ENCODE results near the gene FOXK1. TPM values are rescaled to one million over a fixed set of nuclear protein-coding genes. Genes with fewer than 3 reads are reported as not detected.
A peak's percentile ranks its signal among the peaks of the same experiment; 100 is the strongest.

Gene FOXK1
- polyA plus RNA-seq, 1 experiment: 3.3 TPM

- POLR2A ChIA-PET: interaction anchor here (0.8 to 1.5 kb wide), 4 partner anchors 31 to 113 kb away, joined by 3 to 4 read pairs (median 3); no protein-coding TSS in a partner anchor
- peak overlapping the region; percentile 1; the same call in 1 of the 2 replicates for H3K4me3 ChIP-seq (ENCODE audit: low read depth, low read length)
- no peaks in the 10 kb centered on the region for H3K27me3 ChIP-seq (ENCODE audit: control insufficient read depth, insufficient read depth, low read length)
- peak; percentile 99 for DNase-seq (ENCODE audit: low read depth)
- peaks cover 21% of the 10 kb centered on the region for H3K36me3 ChIP-seq (ENCODE audit: control insufficient read depth, insufficient read depth, low read length)
- CTCF ChIA-PET: interaction anchor here (0.7 to 1.3 kb wide), 5 partner anchors 11 to 60 kb away, joined by 3 to 4 read pairs (median 3); no protein-coding TSS in a partner anchor
- TF ChIP-seq, protein P1, sequence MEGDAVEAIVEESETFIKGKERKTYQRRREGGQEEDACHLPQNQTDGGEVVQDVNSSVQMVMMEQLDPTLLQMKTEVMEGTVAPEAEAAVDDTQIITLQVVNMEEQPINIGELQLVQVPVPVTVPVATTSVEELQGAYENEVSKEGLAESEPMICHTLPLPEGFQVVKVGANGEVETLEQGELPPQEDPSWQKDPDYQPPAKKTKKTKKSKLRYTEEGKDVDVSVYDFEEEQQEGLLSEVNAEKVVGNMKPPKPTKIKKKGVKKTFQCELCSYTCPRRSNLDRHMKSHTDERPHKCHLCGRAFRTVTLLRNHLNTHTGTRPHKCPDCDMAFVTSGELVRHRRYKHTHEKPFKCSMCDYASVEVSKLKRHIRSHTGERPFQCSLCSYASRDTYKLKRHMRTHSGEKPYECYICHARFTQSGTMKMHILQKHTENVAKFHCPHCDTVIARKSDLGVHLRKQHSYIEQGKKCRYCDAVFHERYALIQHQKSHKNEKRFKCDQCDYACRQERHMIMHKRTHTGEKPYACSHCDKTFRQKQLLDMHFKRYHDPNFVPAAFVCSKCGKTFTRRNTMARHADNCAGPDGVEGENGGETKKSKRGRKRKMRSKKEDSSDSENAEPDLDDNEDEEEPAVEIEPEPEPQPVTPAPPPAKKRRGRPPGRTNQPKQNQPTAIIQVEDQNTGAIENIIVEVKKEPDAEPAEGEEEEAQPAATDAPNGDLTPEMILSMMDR (IDR thresholded peaks at IDR 0.05; ENCODE audit: insufficient read depth, low read depth, low read length): no peak
Measured at GRCh38 chr7:4744391-4745264, 62.5 kb downstream of the FOXK1 start.

GRCh38 chr7:4745265-4745919 is 63.3 kb downstream of the FOXK1 start:
- H3K4me3 ChIP-seq (ENCODE audit: low read depth, low read length): peak overlapping the region; percentile 14
- TF ChIP-seq, protein P1 (IDR thresholded peaks at IDR 0.05; ENCODE audit: insufficient read depth, low read depth, low read length): no peak
- H3K36me3 ChIP-seq (ENCODE audit: control insufficient read depth, insufficient read depth, low read length): peaks cover 21% of the 10 kb centered on the region
- H3K27me3 ChIP-seq (ENCODE audit: control insufficient read depth, insufficient read depth, low read length): no peaks in the 10 kb centered on the region
- POLR2A ChIA-PET: interaction anchor here (0.7 to 1.5 kb wide), 6 partner anchors 20 to 114 kb away, joined by 3 to 4 read pairs (median 3); no protein-coding TSS in a partner anchor
- no peak for DNase-seq (ENCODE audit: low read depth)
- CTCF ChIA-PET: interaction anchor here (0.6 to 1.9 kb wide), 8 partner anchors 11 to 115 kb away, joined by 3 to 6 read pairs (median 3); no protein-coding TSS in a partner anchor

- CTCF ChIA-PET: interaction anchor here (0.6 to 1.9 kb wide), 8 partner anchors 10 to 115 kb away, joined by 3 to 6 read pairs (median 3); partner anchors contain the start of gene AP5Z1
Measured at GRCh38 chr7:4745971-4746919, 64.2 kb downstream of the FOXK1 start.

GRCh38 chr7:4747013-4747412 is 64.9 kb downstream of the FOXK1 start:
- TF ChIP-seq, protein P1 (IDR thresholded peaks at IDR 0.05; ENCODE audit: insufficient read depth, low read depth, low read length): no peak
- ChIA-PET POLR2A (no interaction called here), CTCF (interaction anchor here (1.1 to 1.9 kb wide), 3 partner anchors 11 to 64 kb away, joined by 3 to 6 read pairs (median 3); partner anchors contain the start of gene AP5Z1)
- H3K36me3 ChIP-seq (ENCODE audit: control insufficient read depth, insufficient read depth, low read length): peaks cover 18% of the 10 kb centered on the region
- no peaks in the 10 kb centered on the region for H3K27me3 ChIP-seq (ENCODE audit: control insufficient read depth, insufficient read depth, low read length)
- no peak for DNase-seq (ENCODE audit: low read depth)
- no peak overlapping the region for H3K4me3 ChIP-seq (ENCODE audit: low read depth, low read length)

More at GRCh38 chr7:4745971-4746919, 64.2 kb downstream of the FOXK1 start:
- no peaks in the 10 kb centered on the region for H3K27me3 ChIP-seq (ENCODE audit: control insufficient read depth, insufficient read depth, low read length)
- TF ChIP-seq, protein P1 (IDR thresholded peaks at IDR 0.05; ENCODE audit: insufficient read depth, low read depth, low read length): no peak
- DNase-seq (ENCODE audit: low read depth): no peak
- peak overlapping the region; percentile 14 for H3K4me3 ChIP-seq (ENCODE audit: low read depth, low read length)
- POLR2A ChIA-PET: interaction anchor here (0.7 to 1.5 kb wide), 3 partner anchors 21 to 115 kb away, joined by 3 to 4 read pairs (median 4); no protein-coding TSS in a partner anchor
- peaks cover 21% of the 10 kb centered on the region for H3K36me3 ChIP-seq (ENCODE audit: control insufficient read depth, insufficient read depth, low read length)
